Mucosa of gallbladder (tissue), 1 donor: ENCODE results near the gene LAG3. TPM values are rescaled to one million over a fixed set of nuclear protein-coding genes. Genes with fewer than 3 reads are reported as not detected.

ENCODE experiments used
- DNase-seq: peaks from one replicate; pipeline ENCODE4 v3.0.0-alpha.2; 2020; ENCODE audit warnings: low spot score
- total RNA-seq: library from RNA; stranded (reverse); gene quantifications from one replicate; pipeline ENCODE4 v1.2.1, GENCODE V29; 2021
- donor health status: DM: no; HTN: no; CAD: no.

LAG3 gene
- total RNA-seq, 1 donor from 2014 or later: 1.4 TPM

GRCh38 chr12:6752921-6753771, 19.2 kb upstream of the LAG3 start, which contains the start of gene MLF2:
MLF2 (minus strand) TSS chr12:6753141; CDS start chr12:6752334, 807 bp downstream.
- DNase-seq: peak; percentile 98

GRCh38 chr12:6753772-6754356, 18.5 kb upstream of the LAG3 start:
- DNase-seq: no peak

GRCh38 chr12:6754411-6754810, 17.9 kb upstream of the LAG3 start:
- no peak for DNase-seq

GRCh38 chr12:6757028-6757690, 15.2 kb upstream of the LAG3 start:
- DNase-seq: no peak

- DNase-seq: no peak
These were observed 13.7 kb upstream of the LAG3 start for GRCh38 chr12:6758506-6759095.

- DNase-seq: no peak
These were observed 12.6 kb upstream of the LAG3 start for GRCh38 chr12:6759741-6760140.

GRCh38 chr12:6763380-6763779, 8.9 kb upstream of the LAG3 start:
- no peak for DNase-seq

GRCh38 chr12:6764011-6764828, 8.1 kb upstream of the LAG3 start:
- peak; percentile 93 for DNase-seq

- DNase-seq: no peak
These were observed 7.2 kb upstream of the LAG3 start for GRCh38 chr12:6765048-6765633.

- DNase-seq: peak; percentile 71
These were observed 6.4 kb upstream of the LAG3 start, which contains the start of gene PTMS for GRCh38 chr12:6765634-6766581. PTMS (plus strand) TSS chr12:6766363; CDS start chr12:6766706, 343 bp downstream.

GRCh38 chr12:6766651-6767349, 5.5 kb upstream of the LAG3 start:
- peak; percentile 72 for DNase-seq

- no peak for DNase-seq
These were observed 4.7 kb upstream of the LAG3 start for GRCh38 chr12:6767353-6768319.

GRCh38 chr12:6768437-6768914, 3.8 kb upstream of the LAG3 start:
- DNase-seq: no peak

- DNase-seq: peak; percentile 30
These were observed 3.3 kb upstream of the LAG3 start for GRCh38 chr12:6768990-6769389.

- no peak for DNase-seq
These were observed 2.7 kb upstream of the LAG3 start for GRCh38 chr12:6769666-6770065.

GRCh38 chr12:6770094-6770493, 2.2 kb upstream of the LAG3 start:
- no peak for DNase-seq

- no peak for DNase-seq
These were observed 1.7 kb upstream of the LAG3 start for GRCh38 chr12:6770600-6770999.

- no peak for DNase-seq
These were observed 1.2 kb upstream of the LAG3 start for GRCh38 chr12:6771091-6771495.
